ENCODE data around the gene KCND2. TPM values are rescaled to one million over a fixed set of nuclear protein-coding genes. Genes with fewer than 3 reads are reported as not detected.

KCND2 gene
- polyA plus RNA-seq, 2 of the 4 experiments (the other 2 are of a cell fraction): 0.01 TPM; not detected in 1

DNA sequence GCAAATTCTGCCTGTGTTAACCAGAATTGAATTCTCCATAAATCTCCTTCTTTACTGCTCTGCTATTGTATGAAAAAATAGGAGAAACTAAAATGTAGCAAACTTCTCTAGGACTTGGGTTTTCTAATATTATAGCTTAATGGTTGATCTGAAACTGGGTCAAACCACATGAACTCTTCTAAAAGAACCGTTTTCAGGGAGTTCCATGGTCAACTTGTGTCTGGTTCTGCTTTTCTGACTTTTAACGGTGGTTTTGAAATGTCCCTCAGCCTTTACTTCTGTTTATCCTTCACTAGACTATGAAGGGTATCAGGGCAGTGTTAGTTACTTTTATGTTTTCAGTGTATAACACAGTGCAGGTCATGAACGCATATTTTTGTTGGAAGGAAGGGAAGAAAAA lies 342.7 kb downstream of the KCND2 start:
- FAIRE-seq: no peak
- Histone ChIP-seq H3K27ac (no peak overlapping the region), H3K4me1 (no peaks in the 10 kb centered on the region), H3K4me3 (no peak overlapping the region), H3K4me2 (no peak overlapping the region), H3K9me3 (no peaks in the 10 kb centered on the region)
- DNase-seq (ENCODE audit: low read depth in 1 of 2, low spot score in 1 of 2): no peak
- no peak for ATAC-seq
- CTCF ChIA-PET: no interaction called here
- whole genome bisulfite sequencing (ENCODE audit: missing lambda C conversion rate): 12% methylated on average over 3 of the region's 3 CpGs
- POLR2A ChIA-PET: no interaction called here
- TF ChIP-seq HMGXB4 (CRISPR knock-in tag; IDR thresholded peaks at IDR 0.05; ENCODE audit: borderline replicate concordance) (no peak), POLR2A (IDR thresholded peaks at IDR 0.05; ENCODE audit: low read length) (no peak), POLR2AphosphoS2 (conservative IDR thresholded peaks at IDR 0.05; ENCODE audit: low read length) (no peak), RCOR1 (IDR thresholded peaks at IDR 0.05; ENCODE audit: low read depth, low read length) (no peak)

- no peak overlapping the region for H3K27ac ChIP-seq
- H3K9me3 ChIP-seq: no peaks in the 10 kb centered on the region
- WGBS (ENCODE audit: missing lambda C conversion rate): 2% methylated on average over 3 of the region's 3 CpGs
- ChIA-PET CTCF (no interaction called here), POLR2A (no interaction called here)
- TF ChIP-seq RARB (CRISPR knock-in tag; IDR thresholded peaks at IDR 0.05): no peak
- TF ChIP-seq MYC (IDR thresholded peaks at IDR 0.05; ENCODE audit: borderline replicate concordance, low read length): no peak
- TF ChIP-seq FOSB (CRISPR knock-in tag; IDR thresholded peaks at IDR 0.05): no peak
- no peak for TF ChIP-seq HDAC2 (IDR thresholded peaks at IDR 0.05)
- no peak for TF ChIP-seq CEBPB (IDR thresholded peaks at IDR 0.05)
- no peak for TF ChIP-seq HOXB13 (CRISPR knock-in tag; IDR thresholded peaks at IDR 0.05; ENCODE audit: low read depth)
- TF ChIP-seq, protein P1, sequence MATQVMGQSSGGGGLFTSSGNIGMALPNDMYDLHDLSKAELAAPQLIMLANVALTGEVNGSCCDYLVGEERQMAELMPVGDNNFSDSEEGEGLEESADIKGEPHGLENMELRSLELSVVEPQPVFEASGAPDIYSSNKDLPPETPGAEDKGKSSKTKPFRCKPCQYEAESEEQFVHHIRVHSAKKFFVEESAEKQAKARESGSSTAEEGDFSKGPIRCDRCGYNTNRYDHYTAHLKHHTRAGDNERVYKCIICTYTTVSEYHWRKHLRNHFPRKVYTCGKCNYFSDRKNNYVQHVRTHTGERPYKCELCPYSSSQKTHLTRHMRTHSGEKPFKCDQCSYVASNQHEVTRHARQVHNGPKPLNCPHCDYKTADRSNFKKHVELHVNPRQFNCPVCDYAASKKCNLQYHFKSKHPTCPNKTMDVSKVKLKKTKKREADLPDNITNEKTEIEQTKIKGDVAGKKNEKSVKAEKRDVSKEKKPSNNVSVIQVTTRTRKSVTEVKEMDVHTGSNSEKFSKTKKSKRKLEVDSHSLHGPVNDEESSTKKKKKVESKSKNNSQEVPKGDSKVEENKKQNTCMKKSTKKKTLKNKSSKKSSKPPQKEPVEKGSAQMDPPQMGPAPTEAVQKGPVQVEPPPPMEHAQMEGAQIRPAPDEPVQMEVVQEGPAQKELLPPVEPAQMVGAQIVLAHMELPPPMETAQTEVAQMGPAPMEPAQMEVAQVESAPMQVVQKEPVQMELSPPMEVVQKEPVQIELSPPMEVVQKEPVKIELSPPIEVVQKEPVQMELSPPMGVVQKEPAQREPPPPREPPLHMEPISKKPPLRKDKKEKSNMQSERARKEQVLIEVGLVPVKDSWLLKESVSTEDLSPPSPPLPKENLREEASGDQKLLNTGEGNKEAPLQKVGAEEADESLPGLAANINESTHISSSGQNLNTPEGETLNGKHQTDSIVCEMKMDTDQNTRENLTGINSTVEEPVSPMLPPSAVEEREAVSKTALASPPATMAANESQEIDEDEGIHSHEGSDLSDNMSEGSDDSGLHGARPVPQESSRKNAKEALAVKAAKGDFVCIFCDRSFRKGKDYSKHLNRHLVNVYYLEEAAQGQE (IDR thresholded peaks at IDR 0.05): no peak
- TF ChIP-seq CBX8 (IDR thresholded peaks at IDR 0.05): no peak
- TF ChIP-seq ZNF302 (CRISPR knock-in tag; IDR thresholded peaks at IDR 0.05): no peak
- no peak for TF ChIP-seq CHD4 (IDR thresholded peaks at IDR 0.05; ENCODE audit: borderline replicate concordance)
- no peak for TF ChIP-seq HEYL (CRISPR knock-in tag; IDR thresholded peaks at IDR 0.05)
- no peak for TF ChIP-seq EHF (CRISPR knock-in tag; IDR thresholded peaks at IDR 0.05)
- TF ChIP-seq SMC3 (IDR thresholded peaks at IDR 0.05): no peak
- no peak for TF ChIP-seq E2F6 (IDR thresholded peaks at IDR 0.05; ENCODE audit: borderline replicate concordance, low read depth)
- no peak for TF ChIP-seq KDM1A (IDR thresholded peaks at IDR 0.05; ENCODE audit: low read depth)
- no peak for TF ChIP-seq NFE2L2 (conservative IDR thresholded peaks at IDR 0.05; ENCODE audit: low read length)
- TF ChIP-seq, protein P2, sequence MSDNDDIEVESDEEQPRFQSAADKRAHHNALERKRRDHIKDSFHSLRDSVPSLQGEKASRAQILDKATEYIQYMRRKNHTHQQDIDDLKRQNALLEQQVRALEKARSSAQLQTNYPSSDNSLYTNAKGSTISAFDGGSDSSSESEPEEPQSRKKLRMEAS (IDR thresholded peaks at IDR 0.05): no peak
- TF ChIP-seq ZFP36 (IDR thresholded peaks at IDR 0.05; ENCODE audit: borderline replicate concordance, partially characterized antibody): no peak
- FAIRE-seq (no peak), ATAC-seq (no peak), DNase-seq (ENCODE audit: low read depth in 1 of 2, low spot score in 1 of 2) (no peak)
- no peak overlapping the region for H3K4me3 ChIP-seq
- no peak overlapping the region for H3K4me2 ChIP-seq
- H3K4me1 ChIP-seq: no peaks in the 10 kb centered on the region
Measured at GRCh38 chr7:120617275-120617674, 344.3 kb downstream of the KCND2 start.
